B cell (primary cell): ENCODE results near the gene ATP5F1B. TPM values are rescaled to one million over a fixed set of nuclear protein-coding genes. Genes with fewer than 3 reads are reported as not detected.

Experiments
- ATAC-seq: fragments of 200-7000 bp; cut with Tn5 transposase; one replicate; pipeline ENCODE4 v1.10.0; 2021; ENCODE audit warnings: low read depth, mild to moderate bottlenecking, moderate number of reproducible peaks, moderate library complexity
- CTCF ChIA-PET: fragments of 350-600 bp; sonication (Branson Sonifier 250); formaldehyde crosslinking; loops from one replicate; lab custom pipeline; 2021; ENCODE audit warnings: antibody characterized with exemption, inconsistent platforms; lab: Charles Lee
- POLR2A ChIA-PET: fragments of 350-600 bp; sonication (Branson Sonifier 250); formaldehyde crosslinking; loops from one replicate; lab custom pipeline; 2021; ENCODE audit warnings: antibody characterized with exemption; lab: Charles Lee
- DNase-seq: peaks from one replicate; pipeline ENCODE4 v3.0.0; 2013
- H2AFZ ChIP-seq: 2 replicates; pipeline ENCODE4 v1.6.1; 2012; ENCODE audit warnings: mild to moderate bottlenecking, low read depth, low read length; ENCODE audit not compliant: insufficient read depth, poor library complexity, severe bottlenecking
- H3K27ac ChIP-seq, 2 donors: 1 replicate in 1 of 2; 2 replicates in 1 of 2; pipeline ENCODE4 v1.5.1; 2012 to 2013; ENCODE audit warnings: low read length in 2 of 2, mild to moderate bottlenecking in 2 of 2, moderate library complexity in 1 of 2
- H3K27me3 ChIP-seq, 4 experiments: fragments of 200-600 bp in 1 of 4; sonication (generic) in 1 of 4; replicated peaks in 1 of 4; 1 replicate in 2 of 4; 2 replicates in 2 of 4; pipeline versions ENCODE4 v1.6.1 to v1.7.0; 2013 to 2016; ENCODE audit warnings: low read length in 3 of 4, mild to moderate bottlenecking in 2 of 4, mixed read lengths in 1 of 4, moderate library complexity in 1 of 4; ENCODE audit not compliant: insufficient read depth in 4 of 4, control insufficient read depth in 3 of 4; ENCODE audit errors: control extremely low read depth in 1 of 4
- H3K36me3 ChIP-seq, 2 experiments: replicated peaks in 1 of 2; 1 replicate in 1 of 2; 2 replicates in 1 of 2; pipeline versions ENCODE4 v1.6.1 to v1.7.1; 2013; ENCODE audit warnings: low read length in 1 of 2; ENCODE audit not compliant: insufficient read depth in 2 of 2, control insufficient read depth in 1 of 2; ENCODE audit errors: control extremely low read depth in 1 of 2, extremely low read depth in 1 of 2
- H3K4me1 ChIP-seq, 2 donors: fragments of 200-600 bp in 1 of 2; sonication (generic) in 1 of 2; 1 replicate in 1 of 2; 2 replicates in 1 of 2; pipeline versions ENCODE4 v1.5.1 to v1.6.1; 2013 to 2017; ENCODE audit warnings: low read length in 2 of 2; ENCODE audit not compliant: control insufficient read depth in 2 of 2, insufficient read depth in 2 of 2
- H3K4me2 ChIP-seq: replicated peaks from 2 replicates; pipeline ENCODE3; 2012; ENCODE audit warnings: mild to moderate bottlenecking, low read depth, low read length; ENCODE audit not compliant: poor library complexity, severe bottlenecking
- H3K4me3 ChIP-seq, 5 experiments: fragments of 200-600 bp in 1 of 5; sonication (generic) in 1 of 5; 1 replicate in 3 of 5; 2 replicates in 2 of 5; pipeline versions ENCODE4 v1.5.1 to v1.7.0; 2011 to 2016; ENCODE audit warnings: low read length in 4 of 5, mild to moderate bottlenecking in 4 of 5, low read depth in 2 of 5, control low read depth in 1 of 5, moderate library complexity in 1 of 5; ENCODE audit not compliant: insufficient read depth in 1 of 5; ENCODE audit errors: control extremely low read depth in 1 of 5, extremely low read depth in 1 of 5
- H3K79me2 ChIP-seq: fragments of 200-600 bp; sonication (generic); one replicate; pipeline ENCODE4 v1.6.0; 2016; ENCODE audit warnings: low read length; ENCODE audit not compliant: control insufficient read depth, insufficient read depth
- H3K9ac ChIP-seq: fragments of 200-600 bp; sonication (generic); 2 replicates; pipeline ENCODE4 v1.6.1; 2017; ENCODE audit warnings: mild to moderate bottlenecking, low read length, moderate library complexity
- H3K9me3 ChIP-seq, 3 donors: one replicate each; pipeline versions ENCODE4 v1.6.1 to v1.7.1; 2013; ENCODE audit warnings: low read length in 2 of 3; ENCODE audit not compliant: control insufficient read depth in 2 of 3, insufficient read depth in 1 of 3; ENCODE audit errors: control extremely low read depth in 1 of 3
- H4K20me1 ChIP-seq: 2 replicates; pipeline ENCODE4 v1.6.0; 2012; ENCODE audit warnings: mild to moderate bottlenecking, low read length; ENCODE audit not compliant: insufficient read depth, control insufficient read depth, poor library complexity, severe bottlenecking
- H3K27ac Mint-ChIP-seq: one replicate; pipeline ENCODE4 v1.8.0; 2021; ENCODE audit warnings: mixed read lengths
- H3K27me3 Mint-ChIP-seq: one replicate; pipeline ENCODE4 v1.8.0; 2021; ENCODE audit warnings: mixed read lengths
- H3K4me1 Mint-ChIP-seq: one replicate; pipeline ENCODE4 v1.8.0; 2021; ENCODE audit warnings: mixed read lengths
- H3K4me3 Mint-ChIP-seq: one replicate; pipeline ENCODE4 v1.8.0; 2021; ENCODE audit warnings: mixed read lengths
- H3K9me3 Mint-ChIP-seq: one replicate; pipeline ENCODE4 v1.8.0; 2022; ENCODE audit warnings: mixed read lengths; ENCODE audit not compliant: insufficient read depth
- CTCF ChIP-seq: fragments of 200-600 bp; IDR thresholded peaks from one replicate; pipeline ENCODE4 v1.8.0; 2022; ENCODE audit warnings: antibody characterized with exemption, mild to moderate bottlenecking
- EZH2 ChIP-seq: IDR thresholded peaks from 2 replicates; pipeline ENCODE4 v1.6.1; 2012; ENCODE audit warnings: borderline replicate concordance, low read depth, mild to moderate bottlenecking, moderate library complexity, low read length; ENCODE audit not compliant: insufficient read depth, poor library complexity, severe bottlenecking
- WGBS: methylation state at CpG from one replicate; pipeline ENCODE4 v1.1.5; 2013; ENCODE audit warnings: missing lambda C conversion rate; ENCODE audit not compliant: insufficient coverage; 5-methylcytosine and 5-hydroxymethylcytosine counted together
- intact Hi-C: fragments of 100-400 bp; cut with micrococcal nuclease; formaldehyde crosslinking; loops from one replicate; pipeline ENCODE4 v1.10.0; 2022
- polyA plus RNA-seq: library from polyadenylated mRNA; depleted of rRNA; stranded (reverse); fragments of >200 nt; gene quantifications from 2 replicates; pipeline ENCODE4 v1.2.3, GENCODE V29; 2012
- total RNA-seq, 2 donors: library from RNA; stranded (reverse); fragments of 120-200 nt in 1 of 2; gene quantifications; 1 replicate in 1 of 2; 2 replicates in 1 of 2; pipeline versions ENCODE4 v1.2.3 to v1.2.4, GENCODE V29; 2013 to 2022

Gene ATP5F1B
- total and polyA plus RNA-seq, 2 donors (not counting 1 experiment from before 2014, with no cell fraction given), result 217 to 378 TPM

GRCh38 chr12:56600753-56601152, 45.0 kb downstream of the ATP5F1B start:
- H2AFZ ChIP-seq, result no peak overlapping the region
- peaks cover 19% of the 10 kb centered on the region for H4K20me1 ChIP-seq
- intact Hi-C loops, result no loop called here
- H3K4me3 ChIP-seq, result no peak overlapping the region
- ChIA-PET POLR2A (interaction anchor here (1.4 kb wide), 1 partner anchor 36 kb away, joined by 5 read pairs; no protein-coding TSS in a partner anchor), CTCF (interaction anchor here (0.6 to 5.2 kb wide), 5 partner anchors 27 to 1232 kb away, joined by 3 to 48 read pairs (median 4); partner anchors contain the start of gene BAZ2A)
- H3K27ac ChIP-seq, result no peak overlapping the region
- H3K9ac ChIP-seq, result no peak overlapping the region
- H3K4me1 ChIP-seq, result no peaks in the 10 kb centered on the region
- H3K4me1 Mint-ChIP-seq, result no peaks in the 10 kb centered on the region
- WGBS, result 98% methylated on average over 6 of the region's 6 CpGs
- H3K9me3 ChIP-seq, result no peaks in the 10 kb centered on the region
- TF ChIP-seq CTCF, result no peak
- TF ChIP-seq EZH2, result no peak
- no peak for DNase-seq
- H3K4me2 ChIP-seq, result no peak overlapping the region
- H3K9me3 Mint-ChIP-seq, result no peaks in the 10 kb centered on the region
- no peaks in the 10 kb centered on the region for H3K27me3 ChIP-seq
- no peak for ATAC-seq
- H3K27me3 Mint-ChIP-seq, result no peaks in the 10 kb centered on the region
- no peak overlapping the region for H3K4me3 Mint-ChIP-seq
- peaks cover 11 to 89% of the 10 kb centered on the region in 2 experiments for H3K36me3 ChIP-seq
- H3K79me2 ChIP-seq, result no peaks in the 10 kb centered on the region
- H3K27ac Mint-ChIP-seq, result no peak overlapping the region

- POLR2A ChIA-PET, result no interaction called here
- no peaks in the 10 kb centered on the region for H3K9me3 ChIP-seq
- ATAC-seq (no peak), DNase-seq (no peak)
- H3K4me1 Mint-ChIP-seq, result no peaks in the 10 kb centered on the region
- H3K4me3 ChIP-seq, result no peak overlapping the region
- H3K9ac ChIP-seq, result no peak overlapping the region
- no peak overlapping the region for H3K4me2 ChIP-seq
- TF ChIP-seq CTCF, result no peak
- no peak for TF ChIP-seq EZH2
- no peaks in the 10 kb centered on the region for H3K27me3 Mint-ChIP-seq
- CTCF ChIA-PET, result interaction anchor here (5.2 kb wide), 1 partner anchor 35 kb away, joined by 48 read pairs; no protein-coding TSS in a partner anchor
- H3K27me3 ChIP-seq, result no peaks in the 10 kb centered on the region
- no peak overlapping the region for H2AFZ ChIP-seq
- peaks cover 9 to 84% of the 10 kb centered on the region in 2 experiments for H3K36me3 ChIP-seq
- no peaks in the 10 kb centered on the region for H3K9me3 Mint-ChIP-seq
- no peak overlapping the region for H3K27ac ChIP-seq
- intact Hi-C loops, result no loop called here
- 100% methylated on average over 1 of the region's 10 CpGs for WGBS
- H3K4me3 Mint-ChIP-seq, result no peak overlapping the region
- H3K79me2 ChIP-seq, result no peaks in the 10 kb centered on the region
- H3K27ac Mint-ChIP-seq, result no peak overlapping the region
- H4K20me1 ChIP-seq, result peaks cover 19% of the 10 kb centered on the region
- no peaks in the 10 kb centered on the region for H3K4me1 ChIP-seq
Measured at GRCh38 chr12:56599797-56600196, 46.0 kb downstream of the ATP5F1B start.
